Muscle of leg (tissue), 11 donors: ENCODE results near the gene SYNGR1. TPM values are rescaled to one million over a fixed set of nuclear protein-coding genes. Genes with fewer than 3 reads are reported as not detected.

Source experiments
- DNase-seq: peaks from one replicate; pipeline ENCODE4 v3.0.0; 2013
- H3K27ac ChIP-seq: one replicate; pipeline ENCODE4 v1.5.1; 2013; ENCODE audit warnings: mild to moderate bottlenecking, low read length, control low read depth
- H3K27me3 ChIP-seq: one replicate; pipeline ENCODE4 v1.6.1; 2013; ENCODE audit warnings: low read length; ENCODE audit not compliant: control insufficient read depth, insufficient read depth
- H3K36me3 ChIP-seq: one replicate; pipeline ENCODE4 v1.6.1; 2013; ENCODE audit warnings: low read length; ENCODE audit not compliant: control insufficient read depth, insufficient read depth
- H3K4me1 ChIP-seq: one replicate; pipeline ENCODE4 v1.6.1; 2013; ENCODE audit warnings: low read length; ENCODE audit not compliant: control insufficient read depth, insufficient read depth
- H3K4me3 ChIP-seq: one replicate; pipeline ENCODE4 v1.5.1; 2013; ENCODE audit warnings: low read length, control low read depth
- H3K9me3 ChIP-seq: replicated peaks from 2 replicates; pipeline ENCODE4 v1.6.1; 2013; ENCODE audit warnings: low read depth, low read length; ENCODE audit not compliant: control insufficient read depth
- WGBS: methylation state at CpG from one replicate; pipeline ENCODE4 v1.1.5; 2013; ENCODE audit warnings: missing lambda C conversion rate; ENCODE audit not compliant: insufficient coverage; 5-methylcytosine and 5-hydroxymethylcytosine counted together
- polyA plus RNA-seq, 8 donors: library from polyadenylated mRNA; unstranded; fragments of 120-200 nt; gene quantifications; one replicate each; pipeline versions ENCODE4 v1.2.1 to v1.2.3, GENCODE V29; 2013; ENCODE audit warnings: inconsistent platforms in 1 of 8, low replicate concordance in 1 of 8; ENCODE audit not compliant: insufficient read length in 8 of 8, insufficient read depth in 1 of 8
- total RNA-seq: library from RNA; stranded (reverse); fragments of 120-200 nt; gene quantifications from one replicate; pipeline ENCODE4 v1.2.4, GENCODE V29; 2013

The SYNGR1 gene
- total and polyA plus RNA-seq, 9 donors: 6.3 to 19.8 (median 14.0) TPM

GRCh38 chr22:39367035-39367434, 17.2 kb downstream of the SYNGR1 start:
- H3K36me3 ChIP-seq: peaks cover 4% of the 10 kb centered on the region
- H3K9me3 ChIP-seq: peaks cover 4% of the 10 kb centered on the region
- no peak overlapping the region for H3K27ac ChIP-seq
- H3K4me3 ChIP-seq: no peak overlapping the region
- no peak for DNase-seq
- 76% methylated on average over 4 of the region's 9 CpGs for WGBS
- H3K4me1 ChIP-seq: peaks cover 41% of the 10 kb centered on the region
- H3K27me3 ChIP-seq: no peaks in the 10 kb centered on the region

DNA sequence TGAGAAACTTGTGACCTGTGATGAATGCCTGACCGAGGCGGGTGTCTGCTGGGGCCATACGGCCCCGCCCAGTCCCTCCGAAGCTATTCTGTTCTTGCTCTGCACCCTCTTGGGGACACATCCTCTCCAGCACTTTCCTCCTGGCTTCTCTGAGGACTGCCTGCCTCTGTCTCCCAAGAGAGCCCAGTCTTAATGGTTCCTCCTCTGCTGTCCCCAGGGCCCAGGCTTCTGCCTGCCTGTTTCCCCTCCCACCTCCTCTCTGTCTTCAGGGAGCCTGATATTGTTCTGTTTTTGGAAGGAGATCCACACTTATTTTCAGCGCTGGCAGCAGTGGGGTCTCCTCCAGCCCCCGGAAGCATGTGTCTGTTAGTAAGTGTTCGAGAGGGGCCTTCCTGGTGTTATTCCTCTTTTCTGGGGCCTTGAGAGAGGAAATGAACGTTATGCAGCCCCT, 18.7 kb downstream of the SYNGR1 start:
- 66% methylated on average over 5 of the region's 9 CpGs for WGBS
- Histone ChIP-seq H3K4me3 (no peak overlapping the region), H3K36me3 (peaks cover 4% of the 10 kb centered on the region), H3K4me1 (peaks cover 31% of the 10 kb centered on the region), H3K27ac (no peak overlapping the region), H3K27me3 (no peaks in the 10 kb centered on the region), H3K9me3 (peaks cover 5% of the 10 kb centered on the region)
- DNase-seq: no peak

DNA sequence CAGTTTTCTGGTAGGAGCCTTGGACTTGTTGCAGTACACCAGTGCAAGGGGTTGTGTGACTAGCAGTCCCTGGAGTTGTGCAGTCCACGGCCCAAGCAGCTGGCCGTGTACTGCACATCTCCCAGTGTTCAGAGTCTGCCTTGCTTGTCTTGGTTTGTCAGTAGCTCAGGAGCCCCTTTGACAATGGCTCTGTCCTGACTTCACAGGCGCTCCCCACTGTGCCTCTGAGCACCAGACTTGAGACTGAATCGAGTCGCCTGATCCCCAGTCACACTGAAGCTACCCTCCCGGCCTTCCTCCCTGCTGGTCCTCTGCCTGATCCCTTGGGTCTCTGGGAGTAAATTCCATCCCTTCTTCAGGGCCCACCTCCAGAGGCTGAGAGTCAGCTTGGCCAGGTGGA, 19.4 kb downstream of the SYNGR1 start:
- no peak for DNase-seq
- 69% methylated on average over 5 of the region's 6 CpGs for WGBS
- Histone ChIP-seq H3K9me3 (peaks cover 5% of the 10 kb centered on the region), H3K4me3 (no peak overlapping the region), H3K27me3 (no peaks in the 10 kb centered on the region), H3K4me1 (peaks cover 24% of the 10 kb centered on the region), H3K27ac (no peak overlapping the region), H3K36me3 (peaks cover 4% of the 10 kb centered on the region)

DNA sequence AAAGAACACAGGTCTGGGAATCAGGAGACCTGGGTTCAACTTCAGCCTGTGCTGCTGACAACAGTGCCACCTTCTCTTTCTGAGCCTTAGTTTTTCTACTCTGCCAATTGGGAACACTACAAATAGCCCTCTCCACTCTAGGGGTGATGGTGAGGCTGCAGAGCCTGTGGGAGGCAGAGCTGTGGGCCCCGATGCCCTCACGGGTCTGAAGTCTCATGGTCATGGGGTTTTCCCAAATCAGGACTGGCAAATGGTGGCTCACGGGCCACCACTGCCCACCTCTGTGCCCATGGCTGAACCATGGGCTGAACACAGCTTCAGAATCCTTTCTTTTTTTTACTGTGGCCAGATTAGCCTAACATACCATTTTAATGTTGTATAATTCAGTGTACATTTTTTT, 19.8 kb downstream of the SYNGR1 start:
- peaks cover 5% of the 10 kb centered on the region for H3K36me3 ChIP-seq
- 93% methylated on average over 3 of the region's 3 CpGs for WGBS
- no peak overlapping the region for H3K27ac ChIP-seq
- H3K9me3 ChIP-seq: peaks cover 5% of the 10 kb centered on the region
- H3K27me3 ChIP-seq: no peaks in the 10 kb centered on the region
- no peak overlapping the region for H3K4me3 ChIP-seq
- DNase-seq: no peak
- peaks cover 20% of the 10 kb centered on the region for H3K4me1 ChIP-seq

GRCh38 chr22:39371732-39372131, 21.9 kb downstream of the SYNGR1 start:
- no peak overlapping the region for H3K4me3 ChIP-seq
- H3K4me1 ChIP-seq: peaks cover 11% of the 10 kb centered on the region
- H3K9me3 ChIP-seq: peaks cover 5% of the 10 kb centered on the region
- no peak for DNase-seq
- H3K27me3 ChIP-seq: no peaks in the 10 kb centered on the region
- peaks cover 17% of the 10 kb centered on the region for H3K36me3 ChIP-seq
- H3K27ac ChIP-seq: no peak overlapping the region
- WGBS: 100% methylated on average over 1 of the region's 2 CpGs

- no peak for DNase-seq
- WGBS: 86% methylated on average over 23 of the region's 24 CpGs
- Histone ChIP-seq H3K27me3 (no peaks in the 10 kb centered on the region), H3K9me3 (peaks cover 5% of the 10 kb centered on the region), H3K4me1 (no peaks in the 10 kb centered on the region), H3K36me3 (peaks cover 27% of the 10 kb centered on the region), H3K27ac (no peak overlapping the region), H3K4me3 (no peak overlapping the region)
Measured at GRCh38 chr22:39374191-39374590, 24.4 kb downstream of the SYNGR1 start.

DNA sequence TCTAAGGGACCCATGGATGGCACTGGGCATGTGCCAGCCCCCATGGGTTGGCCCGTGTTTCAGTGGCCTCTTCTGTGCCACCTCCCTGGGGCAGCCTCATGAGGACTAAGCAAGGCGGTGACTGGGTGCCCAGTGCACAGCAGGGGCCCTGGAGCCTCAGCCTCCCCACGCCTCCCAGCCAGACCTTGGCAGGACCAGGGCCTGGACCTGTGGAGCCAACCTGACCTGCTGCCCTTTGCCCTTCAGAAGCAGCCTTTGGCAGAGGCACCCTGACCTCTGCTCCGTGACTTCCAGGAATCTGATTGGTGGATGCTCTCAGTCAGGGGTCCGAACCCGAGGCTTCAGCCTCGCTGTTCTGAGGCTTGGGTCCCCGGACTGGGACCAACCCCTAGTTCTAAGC, 25.0 kb downstream of the SYNGR1 start:
- Histone ChIP-seq H3K4me1 (no peaks in the 10 kb centered on the region), H3K4me3 (no peak overlapping the region), H3K36me3 (peaks cover 27% of the 10 kb centered on the region), H3K27me3 (no peaks in the 10 kb centered on the region), H3K27ac (no peak overlapping the region), H3K9me3 (peaks cover 5% of the 10 kb centered on the region)
- 97% methylated on average over 8 of the region's 8 CpGs for WGBS
- no peak for DNase-seq

DNA sequence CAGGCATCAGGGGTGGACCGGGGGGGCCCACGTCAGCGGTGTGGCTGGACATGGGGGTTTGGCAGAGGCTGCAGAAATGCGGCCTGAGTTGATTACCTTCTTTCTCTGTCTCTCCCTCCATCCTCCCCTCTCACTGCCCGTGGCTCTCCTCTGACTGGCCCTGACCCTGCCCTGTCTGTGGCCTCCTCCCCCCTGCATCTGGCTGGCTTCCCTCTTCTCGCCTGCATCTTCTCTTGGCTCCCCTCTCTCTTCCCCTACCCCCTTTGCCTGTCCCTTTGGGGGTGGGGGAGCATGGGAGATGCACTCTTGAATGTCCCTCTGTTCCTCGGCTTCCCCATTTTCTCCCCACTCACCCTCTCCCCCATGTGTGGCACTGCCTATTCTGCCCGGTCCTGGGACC, 25.9 kb downstream of the SYNGR1 start:
- H3K9me3 ChIP-seq: peaks cover 5% of the 10 kb centered on the region
- H3K36me3 ChIP-seq: peaks cover 27% of the 10 kb centered on the region
- 54% methylated on average over 4 of the region's 8 CpGs for WGBS
- no peak for DNase-seq
- H3K4me3 ChIP-seq: no peak overlapping the region
- no peaks in the 10 kb centered on the region for H3K27me3 ChIP-seq
- no peaks in the 10 kb centered on the region for H3K4me1 ChIP-seq
- H3K27ac ChIP-seq: no peak overlapping the region

DNA sequence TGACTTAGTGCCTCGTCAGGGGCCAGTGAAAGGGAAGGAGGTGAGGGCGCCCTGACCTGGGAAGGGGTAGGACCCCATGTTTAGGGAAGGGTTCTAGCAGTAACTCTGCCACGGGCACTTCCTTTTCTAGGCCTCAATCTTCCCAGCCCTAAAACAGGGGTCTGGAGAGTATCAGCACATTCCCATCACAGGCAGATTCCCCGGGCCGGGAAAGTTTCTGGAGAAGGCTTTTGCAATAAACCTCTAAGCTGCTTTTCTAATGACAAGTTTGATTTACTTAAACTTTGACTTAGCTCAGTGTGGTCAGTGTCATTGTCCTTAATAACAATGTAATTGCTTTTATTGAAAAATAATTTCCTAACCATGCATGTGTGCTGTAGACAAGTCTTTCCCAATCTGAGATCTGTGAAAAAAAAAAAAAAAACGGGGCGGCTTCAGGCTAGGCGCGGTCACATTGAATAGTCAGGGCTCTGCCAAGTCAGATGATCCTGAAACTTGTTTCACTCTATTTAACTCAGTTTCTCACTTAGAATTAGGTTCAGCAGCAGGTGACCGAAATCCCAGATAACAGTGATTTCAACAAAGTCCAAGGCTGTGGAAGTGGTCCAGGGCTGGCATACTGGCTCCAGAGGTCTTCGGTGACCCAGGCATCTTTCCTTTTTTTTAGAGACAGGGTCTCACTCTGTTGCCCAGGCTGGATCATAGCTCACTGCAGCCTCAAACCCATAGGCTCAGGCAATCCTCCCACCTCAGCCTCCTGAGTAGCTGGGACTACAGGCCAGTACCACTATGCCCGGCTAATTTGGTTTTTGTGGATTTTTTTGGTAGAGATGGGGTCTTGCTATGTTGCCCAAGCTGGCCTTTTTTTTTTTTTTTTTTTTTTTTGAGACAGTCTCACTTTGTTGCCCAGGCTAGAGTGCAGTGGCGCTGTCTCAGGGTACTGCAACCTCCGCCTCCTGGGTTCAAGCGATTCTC, 30.3 kb downstream of the SYNGR1 start:
- peaks cover 12% of the 10 kb centered on the region for H3K27me3 ChIP-seq
- no peak overlapping the region for H3K4me3 ChIP-seq
- WGBS: 72% methylated on average over 3 of the region's 15 CpGs
- no peaks in the 10 kb centered on the region for H3K4me1 ChIP-seq
- H3K36me3 ChIP-seq: peaks cover 26% of the 10 kb centered on the region
- no peaks in the 10 kb centered on the region for H3K9me3 ChIP-seq
- H3K27ac ChIP-seq: no peak overlapping the region
- no peak for DNase-seq

- Histone ChIP-seq H3K4me1 (no peaks in the 10 kb centered on the region), H3K27ac (no peak overlapping the region)
- 79% methylated on average over 13 of the region's 14 CpGs for WGBS
Measured at GRCh38 chr22:39381009-39381755, 31.4 kb downstream of the SYNGR1 start.

More at GRCh38 chr22:39381009-39381755, 31.4 kb downstream of the SYNGR1 start:
- Histone ChIP-seq H3K27me3 (peaks cover 16% of the 10 kb centered on the region), H3K9me3 (no peaks in the 10 kb centered on the region), H3K4me3 (no peak overlapping the region), H3K36me3 (peaks cover 21% of the 10 kb centered on the region)
- no peak for DNase-seq
